MV-4-11 (cell line): ENCODE data around the gene MTCH1.

Experiments
- DNase-seq: peaks from one replicate; lab custom pipeline; 2025; lab: John Stamatoyannopoulos, UW

MTCH1 gene

GRCh38 chr6:36926708-36927513, 59.1 kb downstream of the MTCH1 start:
- no peak for DNase-seq

- DNase-seq = no peak
Observed at GRCh38 chr6:36925809-36926208, 60.2 kb downstream of the MTCH1 start.

- no peak for DNase-seq
Observed at GRCh38 chr6:36924778-36925374, 61.1 kb downstream of the MTCH1 start.

- no peak for DNase-seq
Observed at GRCh38 chr6:36924131-36924530, 61.9 kb downstream of the MTCH1 start.

GRCh38 chr6:36920546-36920945, 65.5 kb downstream of the MTCH1 start:
- DNase-seq = no peak

- no peak for DNase-seq
Observed at GRCh38 chr6:36920049-36920448, 65.9 kb downstream of the MTCH1 start.
